ENCODE results near the gene PCK1.

PCK1 gene

DNA sequence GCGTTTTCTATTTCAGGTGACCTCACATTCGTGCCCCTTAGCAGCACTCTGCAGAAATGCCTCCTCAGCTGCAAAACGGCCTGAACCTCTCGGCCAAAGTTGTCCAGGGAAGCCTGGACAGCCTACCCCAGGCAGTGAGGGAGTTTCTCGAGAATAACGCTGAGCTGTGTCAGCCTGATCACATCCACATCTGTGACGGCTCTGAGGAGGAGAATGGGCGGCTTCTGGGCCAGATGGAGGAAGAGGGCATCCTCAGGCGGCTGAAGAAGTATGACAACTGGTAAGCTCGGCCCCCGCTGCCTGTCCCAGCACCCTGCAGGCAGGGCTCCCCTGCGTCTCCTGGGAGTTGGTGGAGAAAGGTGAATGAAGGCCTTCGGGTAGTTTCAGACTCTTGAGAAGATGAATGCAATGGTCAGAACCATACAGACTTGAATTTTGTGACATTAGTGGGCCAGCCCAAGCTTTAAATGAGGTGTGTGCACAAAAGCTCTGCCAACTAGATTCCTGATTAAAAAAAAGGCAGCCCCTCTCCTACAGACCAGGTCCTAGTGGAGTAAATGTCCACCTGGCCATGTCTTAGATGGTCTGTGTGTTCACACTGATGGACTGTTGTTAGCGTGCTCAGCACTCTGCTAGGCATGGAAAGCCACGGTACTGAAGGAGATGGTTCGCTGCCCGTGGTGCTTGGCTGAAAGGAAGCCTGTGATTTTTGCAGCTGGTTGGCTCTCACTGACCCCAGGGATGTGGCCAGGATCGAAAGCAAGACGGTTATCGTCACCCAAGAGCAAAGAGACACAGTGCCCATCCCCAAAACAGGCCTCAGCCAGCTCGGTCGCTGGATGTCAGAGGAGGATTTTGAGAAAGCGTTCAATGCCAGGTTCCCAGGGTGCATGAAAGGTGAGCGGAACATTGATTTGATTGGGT lies 708 bp downstream of the PCK1 start:
- DNase-seq (ENCODE audit: low spot score), result no peak

DNA sequence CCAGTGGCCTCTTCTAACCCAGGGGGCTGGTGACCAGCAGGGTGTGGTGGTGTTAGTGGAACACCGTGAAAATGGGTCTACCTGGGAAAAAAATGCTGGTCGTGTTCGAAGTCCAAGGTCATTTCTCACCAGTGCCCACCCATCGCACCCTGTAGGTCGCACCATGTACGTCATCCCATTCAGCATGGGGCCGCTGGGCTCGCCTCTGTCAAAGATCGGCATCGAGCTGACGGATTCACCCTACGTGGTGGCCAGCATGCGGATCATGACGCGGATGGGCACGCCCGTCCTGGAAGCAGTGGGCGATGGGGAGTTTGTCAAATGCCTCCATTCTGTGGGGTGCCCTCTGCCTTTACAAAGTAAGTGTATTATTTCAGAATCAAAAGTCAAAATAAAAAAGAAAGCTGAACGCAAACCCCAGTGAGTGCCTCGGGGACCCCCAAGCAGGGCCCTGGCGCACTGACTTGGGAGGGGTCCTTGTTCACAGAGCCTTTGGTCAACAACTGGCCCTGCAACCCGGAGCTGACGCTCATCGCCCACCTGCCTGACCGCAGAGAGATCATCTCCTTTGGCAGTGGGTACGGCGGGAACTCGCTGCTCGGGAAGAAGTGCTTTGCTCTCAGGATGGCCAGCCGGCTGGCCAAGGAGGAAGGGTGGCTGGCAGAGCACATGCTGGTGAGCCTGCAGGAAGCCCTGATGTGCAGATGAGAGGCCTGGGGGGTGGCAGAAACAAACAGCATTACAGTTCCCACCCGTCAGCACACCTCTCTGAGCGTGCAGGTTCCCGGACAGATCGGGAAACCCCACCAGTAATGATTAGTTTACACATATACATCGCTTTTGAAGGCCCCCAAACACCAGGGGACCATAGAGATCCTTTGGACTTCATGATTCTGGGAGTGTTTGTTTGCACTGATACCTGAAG lies 1.9 kb downstream of the PCK1 start:
- no peak for DNase-seq (ENCODE audit: low spot score)

DNA sequence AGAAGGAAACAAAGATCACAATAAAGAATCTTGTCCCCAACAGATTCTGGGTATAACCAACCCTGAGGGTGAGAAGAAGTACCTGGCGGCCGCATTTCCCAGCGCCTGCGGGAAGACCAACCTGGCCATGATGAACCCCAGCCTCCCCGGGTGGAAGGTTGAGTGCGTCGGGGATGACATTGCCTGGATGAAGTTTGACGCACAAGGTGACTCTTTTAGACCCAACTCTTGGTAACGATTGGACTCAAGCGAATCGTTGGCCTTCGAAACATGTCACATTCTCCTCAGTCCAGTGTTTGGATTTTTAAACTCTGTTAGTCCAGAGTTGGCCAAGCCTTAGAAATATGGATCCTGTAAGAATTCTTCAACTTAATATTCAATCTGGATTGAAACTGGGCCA lies 2.6 kb downstream of the PCK1 start:
- DNase-seq (ENCODE audit: low spot score), result no peak

DNA sequence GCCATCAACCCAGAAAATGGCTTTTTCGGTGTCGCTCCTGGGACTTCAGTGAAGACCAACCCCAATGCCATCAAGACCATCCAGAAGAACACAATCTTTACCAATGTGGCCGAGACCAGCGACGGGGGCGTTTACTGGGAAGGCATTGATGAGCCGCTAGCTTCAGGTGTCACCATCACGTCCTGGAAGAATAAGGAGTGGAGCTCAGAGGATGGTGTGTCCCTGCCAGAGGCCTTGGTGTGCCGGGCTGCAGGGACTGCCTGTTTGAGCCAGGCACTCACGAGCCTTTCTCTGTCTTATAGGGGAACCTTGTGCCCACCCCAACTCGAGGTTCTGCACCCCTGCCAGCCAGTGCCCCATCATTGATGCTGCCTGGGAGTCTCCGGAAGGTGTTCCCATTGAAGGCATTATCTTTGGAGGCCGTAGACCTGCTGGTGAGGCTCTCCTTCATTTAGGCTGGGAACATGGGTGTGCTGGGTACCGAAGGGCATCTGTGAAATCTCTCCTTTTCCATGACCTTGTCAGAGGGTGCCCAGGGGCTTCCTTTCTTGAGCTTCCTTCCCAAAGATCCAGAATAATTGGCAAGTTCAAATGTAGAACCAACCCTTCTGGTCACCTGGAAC lies 3.4 kb downstream of the PCK1 start:
- DNase-seq (ENCODE audit: low spot score), result no peak

DNA sequence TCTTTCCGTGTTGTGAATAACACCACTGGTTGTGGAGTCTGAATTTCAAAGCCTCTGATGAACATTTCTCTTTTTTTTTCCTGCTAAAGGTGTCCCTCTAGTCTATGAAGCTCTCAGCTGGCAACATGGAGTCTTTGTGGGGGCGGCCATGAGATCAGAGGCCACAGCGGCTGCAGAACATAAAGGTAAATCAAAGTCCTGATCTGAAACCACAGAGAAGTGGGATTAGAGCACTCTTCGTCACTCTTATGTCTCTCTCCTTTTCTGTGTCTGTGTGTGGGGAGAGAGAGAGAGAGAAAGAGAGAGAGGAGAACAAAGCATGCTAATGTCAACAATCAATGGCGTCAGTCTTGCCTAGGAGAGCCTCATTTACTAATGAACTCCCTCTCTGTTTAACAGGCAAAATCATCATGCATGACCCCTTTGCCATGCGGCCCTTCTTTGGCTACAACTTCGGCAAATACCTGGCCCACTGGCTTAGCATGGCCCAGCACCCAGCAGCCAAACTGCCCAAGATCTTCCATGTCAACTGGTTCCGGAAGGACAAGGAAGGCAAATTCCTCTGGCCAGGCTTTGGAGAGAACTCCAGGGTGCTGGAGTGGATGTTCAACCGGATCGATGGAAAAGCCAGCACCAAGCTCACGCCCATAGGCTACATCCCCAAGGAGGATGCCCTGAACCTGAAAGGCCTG lies 4.2 kb downstream of the PCK1 start:
- DNase-seq (ENCODE audit: low spot score), result no peak

DNA sequence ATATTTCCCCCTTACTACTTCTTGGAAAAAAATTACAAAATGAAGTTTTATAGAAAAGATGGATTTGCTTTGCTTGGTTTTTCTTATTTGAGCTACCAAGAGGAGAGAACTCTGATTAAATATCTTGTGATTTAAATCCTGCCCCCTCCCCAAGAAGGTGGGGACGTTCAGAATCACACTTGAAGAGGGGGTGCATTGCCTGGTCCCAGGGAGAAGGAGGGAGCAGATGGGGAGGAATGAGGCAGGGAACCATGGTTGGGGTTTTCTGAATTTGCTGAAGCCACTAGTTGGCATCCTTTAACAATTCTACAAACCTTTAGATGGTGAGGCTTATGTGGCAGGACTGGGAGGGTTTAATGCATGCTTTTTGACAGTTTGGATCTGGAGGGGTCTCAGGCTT lies 5.5 kb downstream of the PCK1 start:
- DNase-seq (ENCODE audit: low spot score), result no peak

DNA sequence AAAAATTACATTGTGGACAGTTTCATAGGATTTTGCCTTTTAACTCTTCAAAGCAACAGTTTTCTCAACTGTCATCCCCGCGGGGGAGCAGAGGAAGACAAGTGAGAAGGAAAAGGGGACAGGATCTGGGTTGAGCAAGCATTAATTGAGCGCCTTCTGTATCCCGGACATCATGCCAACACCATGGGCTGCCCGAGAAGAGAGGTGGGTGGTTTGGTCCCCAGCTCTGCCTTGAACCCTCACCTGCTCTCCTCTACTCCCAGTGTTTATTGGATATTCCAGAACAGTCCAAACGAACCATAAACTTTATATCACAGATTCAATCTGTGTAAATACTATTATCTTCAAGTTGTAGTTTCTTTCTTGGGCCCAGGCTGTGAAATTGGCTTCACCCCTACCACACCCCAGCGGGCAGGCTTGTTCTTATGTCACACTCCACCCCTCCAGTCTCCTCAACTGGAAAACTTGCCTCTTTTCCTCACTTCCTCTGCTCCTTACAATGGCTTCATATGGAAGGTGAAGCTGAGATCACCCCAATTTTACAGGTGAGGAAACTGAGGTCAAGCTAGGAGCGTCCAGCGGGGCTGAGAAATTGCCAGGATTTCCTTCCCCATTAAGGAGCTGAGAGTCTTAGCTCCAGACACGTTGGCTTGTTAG lies 6.0 kb downstream of the PCK1 start:
- no peak for DNase-seq (ENCODE audit: low spot score)

DNA sequence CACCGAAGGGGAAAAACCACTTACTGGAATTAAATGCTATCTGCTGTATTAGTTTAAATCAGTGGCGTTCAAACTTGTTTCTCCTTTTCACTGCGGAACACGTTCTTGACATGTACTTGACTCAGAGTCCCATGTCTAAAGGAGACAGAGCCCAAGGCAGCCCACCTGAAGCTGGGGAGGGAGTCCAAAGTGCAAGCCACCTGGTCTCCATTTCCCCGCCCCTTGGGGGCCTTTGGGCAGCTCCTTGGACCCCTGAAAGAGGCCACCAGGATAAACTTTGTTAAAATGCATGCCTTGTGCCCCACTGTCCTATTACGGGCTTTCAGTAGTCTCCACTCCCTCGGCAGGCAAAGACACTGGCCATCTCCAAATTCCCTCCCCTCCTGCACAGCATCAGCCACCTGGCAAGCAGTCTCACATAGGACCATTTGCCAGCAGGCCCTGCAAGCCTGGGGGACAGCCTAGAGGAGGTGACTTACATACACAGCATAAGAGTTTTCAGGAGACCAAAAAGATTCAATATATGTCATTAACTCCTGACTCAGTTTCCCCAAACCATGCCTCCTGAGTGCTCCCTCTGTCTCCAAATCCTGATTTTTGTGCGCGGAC lies 6.7 kb downstream of the PCK1 start:
- no peak for DNase-seq (ENCODE audit: low spot score)

DNA sequence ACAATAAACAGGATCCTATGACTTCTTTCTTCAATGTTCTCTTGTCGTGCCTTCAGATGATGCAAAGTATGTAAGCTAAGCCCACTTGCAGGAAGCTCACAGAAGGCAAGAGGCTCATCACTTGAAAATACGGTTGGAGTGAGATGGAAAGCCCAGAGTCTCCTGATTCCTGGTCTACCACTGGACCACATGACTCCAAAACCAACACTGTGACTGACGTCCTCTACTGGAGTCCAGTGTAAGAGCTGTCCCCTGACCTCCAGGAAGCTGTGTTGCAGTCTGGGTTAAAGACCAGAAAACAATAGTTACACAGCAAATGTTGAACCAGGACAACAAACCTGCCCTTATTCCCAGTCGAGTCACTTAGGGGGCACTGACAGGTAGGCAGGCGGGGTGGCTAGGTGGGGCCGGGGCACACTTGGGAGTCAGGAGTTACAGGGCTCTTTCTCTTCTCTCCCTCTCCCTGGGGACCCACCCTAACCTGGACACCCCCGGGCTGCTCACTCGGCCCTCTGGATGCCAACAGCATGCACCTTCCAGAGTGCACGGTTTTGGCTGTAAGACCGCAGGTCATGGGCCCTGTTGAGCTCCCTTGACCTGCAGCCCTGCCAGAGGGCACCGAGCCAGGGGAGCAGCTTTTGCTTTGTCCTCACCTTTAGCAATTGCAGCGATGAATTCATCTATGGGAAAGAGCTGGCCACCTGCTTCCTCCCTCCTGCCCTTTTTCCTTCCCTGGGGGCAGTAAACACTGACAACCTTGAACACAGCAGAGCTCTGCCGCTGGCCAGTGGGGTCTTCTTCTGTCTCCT lies 7.4 kb downstream of the PCK1 start:
- no peak for DNase-seq (ENCODE audit: low spot score)

DNA sequence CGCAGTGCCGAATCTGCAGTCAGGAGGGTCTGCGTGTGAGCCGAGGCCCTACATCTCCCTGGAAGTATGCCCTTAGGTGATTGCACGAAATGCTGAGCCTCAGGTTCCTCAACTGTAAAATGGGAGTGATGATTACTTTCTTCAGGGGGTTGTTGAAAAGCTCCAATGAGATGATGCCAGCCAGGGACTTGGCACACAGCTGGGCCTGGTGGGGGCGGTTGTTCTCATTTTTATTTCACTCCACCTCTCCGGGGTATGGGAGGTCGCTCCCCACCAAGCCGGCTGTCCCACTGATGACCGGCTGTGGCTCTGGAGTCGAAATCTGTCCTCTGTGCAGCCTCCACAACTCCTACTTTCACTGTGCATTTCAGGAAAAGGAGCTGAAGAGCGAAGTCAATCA lies 8.1 kb downstream of the PCK1 start:
- DNase-seq (ENCODE audit: low spot score), result no peak

DNA sequence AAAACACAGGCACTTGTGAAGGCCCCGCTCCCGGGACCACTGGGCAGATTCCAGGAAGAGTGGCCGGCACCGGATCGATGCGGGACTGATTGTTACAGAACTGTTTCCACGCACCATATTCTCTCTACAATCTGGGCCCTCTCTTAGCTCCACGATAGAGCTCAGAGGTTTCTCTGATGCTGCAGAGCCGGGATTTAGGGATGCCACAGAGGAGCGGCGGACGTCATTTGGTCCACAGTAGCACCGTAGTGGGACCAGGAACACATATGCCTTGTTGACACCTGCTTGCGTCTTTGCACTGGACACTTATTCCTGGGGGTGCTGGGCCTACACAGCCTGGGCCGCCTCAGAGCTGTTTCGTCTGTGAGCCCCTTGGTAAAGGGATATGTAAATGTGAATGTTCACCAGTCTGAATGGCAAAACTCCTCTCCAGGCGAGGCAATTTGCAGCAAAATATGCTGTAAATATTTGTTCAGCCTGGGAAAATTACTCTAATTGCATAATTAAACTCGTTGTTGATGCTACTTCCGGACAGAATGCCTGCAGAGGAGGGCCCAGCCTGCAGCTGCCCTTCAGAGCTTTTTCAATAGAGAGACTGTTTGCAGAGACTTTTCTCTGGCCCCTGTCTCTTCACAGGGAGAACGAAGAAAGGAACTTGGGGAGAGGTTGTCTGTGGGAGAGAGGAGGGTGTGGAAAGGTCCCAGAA lies 9.4 kb downstream of the PCK1 start:
- DNase-seq (ENCODE audit: low spot score), result no peak

DNA sequence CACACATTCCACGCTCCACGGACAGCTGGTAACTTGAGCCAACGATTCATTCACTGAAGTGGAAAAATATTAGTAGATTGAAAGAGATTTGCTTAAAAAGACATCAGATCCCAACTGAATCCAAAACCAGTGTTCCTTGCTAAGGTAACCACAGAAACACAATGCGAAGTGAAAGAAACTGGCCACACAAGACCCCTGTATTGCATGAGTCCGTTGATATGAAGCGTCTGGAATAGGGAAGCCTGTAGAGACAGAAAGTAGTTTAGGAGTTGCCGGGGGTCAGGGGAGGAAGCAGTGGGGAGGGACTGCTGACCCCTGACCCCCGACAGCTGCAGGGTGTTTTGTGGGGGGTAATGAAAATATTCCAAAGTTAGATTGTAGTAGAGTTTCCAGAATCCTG lies 10.0 kb downstream of the PCK1 start:
- DNase-seq (ENCODE audit: low spot score), result no peak

DNA sequence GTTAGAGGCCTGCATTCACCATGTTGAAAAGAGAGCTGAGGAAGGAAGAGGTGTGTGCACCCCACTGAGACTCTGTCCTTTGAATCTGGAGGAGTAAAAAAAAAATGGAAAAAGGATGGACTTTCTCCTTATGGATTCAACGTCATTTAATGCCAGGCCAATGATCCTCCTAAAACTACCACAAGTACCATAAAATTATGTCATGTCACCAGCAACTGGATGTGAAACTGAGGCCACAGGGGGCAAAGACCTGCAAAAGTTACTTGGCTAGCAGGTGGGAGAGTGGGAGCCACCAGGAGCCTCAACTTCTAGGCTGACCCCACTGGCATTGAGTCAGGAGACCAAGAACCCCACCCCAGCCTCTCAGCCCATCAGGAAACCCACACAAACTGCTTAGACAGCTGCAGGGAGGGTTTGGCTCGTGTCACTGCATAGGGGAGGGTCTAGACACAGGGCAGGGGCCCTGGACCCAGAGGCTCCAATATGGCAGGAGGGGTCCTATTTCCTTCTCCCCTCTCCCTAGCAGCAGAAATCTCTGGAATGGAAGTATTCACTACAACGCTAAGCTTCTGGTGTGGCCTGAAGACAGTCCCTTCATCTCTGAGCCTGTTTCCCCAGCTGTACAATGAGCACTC lies 11.0 kb downstream of the PCK1 start:
- DNase-seq (ENCODE audit: low spot score), result no peak

DNA sequence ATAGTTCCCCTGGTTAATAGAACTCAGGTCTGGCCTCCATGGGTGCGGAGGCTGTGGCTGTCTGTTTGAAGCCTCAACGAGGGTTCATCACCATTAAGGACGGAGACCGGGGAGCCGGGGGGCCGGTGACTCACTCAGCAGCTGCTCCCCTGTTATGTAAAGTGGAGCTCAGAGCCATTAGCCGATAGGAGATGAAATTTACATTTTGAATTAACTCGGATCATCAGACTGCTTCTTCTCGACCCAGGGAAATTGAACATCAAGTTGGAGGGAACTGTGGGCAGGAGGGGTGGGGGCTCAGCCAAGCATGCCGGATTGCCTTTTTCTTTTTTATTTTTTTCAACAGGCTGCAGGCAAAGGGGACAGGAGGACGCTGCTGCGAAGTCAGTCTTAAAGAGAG lies 12.3 kb downstream of the PCK1 start:
- no peak for DNase-seq (ENCODE audit: low spot score)

DNA sequence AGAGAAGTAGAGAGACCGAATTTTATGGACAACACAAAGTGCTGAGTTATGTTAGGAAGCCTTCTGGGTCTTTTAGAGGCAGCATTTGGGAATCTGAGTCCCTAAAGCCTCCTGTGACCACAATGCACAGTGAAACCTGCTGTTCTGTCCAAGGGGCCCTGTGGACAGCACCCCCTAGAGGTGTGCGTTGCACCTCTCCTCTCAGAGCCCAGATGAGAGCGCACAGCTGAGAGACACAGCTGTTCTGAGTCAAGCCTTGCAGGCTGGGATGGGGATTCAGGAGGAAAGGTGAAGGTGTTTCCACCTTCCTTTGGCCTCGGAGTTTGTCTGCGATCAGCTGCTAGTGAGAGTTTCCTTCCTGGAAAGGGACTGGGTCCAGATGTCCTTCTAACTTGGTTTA lies 13.0 kb downstream of the PCK1 start:
- DNase-seq (ENCODE audit: low spot score), result no peak

DNA sequence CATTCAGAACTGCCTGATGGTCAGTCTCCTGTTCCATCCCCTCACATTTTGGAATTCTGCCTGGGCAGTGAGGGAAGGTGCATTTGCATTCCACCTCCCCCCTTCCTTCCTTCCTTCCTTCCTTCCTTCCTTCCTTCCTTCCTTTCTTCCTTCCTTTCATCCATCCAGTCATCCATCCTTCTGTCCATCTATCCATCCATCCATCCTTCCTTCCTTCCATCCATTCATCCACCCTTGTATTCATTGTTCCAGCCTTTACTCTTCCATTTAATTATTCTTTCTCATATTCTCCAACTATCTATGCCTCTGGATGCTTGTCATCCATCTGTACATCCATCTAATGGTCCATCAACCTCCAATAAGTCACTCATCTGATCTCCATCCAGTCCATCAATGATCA lies 14.0 kb downstream of the PCK1 start:
- DNase-seq (ENCODE audit: low spot score), result no peak

DNA sequence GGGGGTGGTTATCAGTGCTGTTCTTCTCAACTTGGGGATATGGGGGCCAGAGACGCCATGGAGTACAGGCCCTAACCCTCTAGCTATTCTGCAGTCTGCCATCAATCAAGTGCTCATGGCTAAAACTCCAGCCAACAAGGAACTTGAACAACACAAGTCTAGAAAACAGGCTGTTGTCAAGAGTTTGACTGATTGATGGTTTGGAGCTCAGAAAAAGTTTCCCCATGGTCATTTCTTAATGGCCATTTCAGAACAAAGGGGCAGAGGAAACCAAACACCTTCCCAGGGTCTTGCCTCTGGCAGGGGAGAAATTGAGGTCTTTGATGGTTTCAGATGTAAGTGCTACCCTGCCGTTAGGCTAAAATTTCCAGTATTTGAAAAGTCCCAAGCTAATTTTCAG lies 15.1 kb downstream of the PCK1 start:
- DNase-seq (ENCODE audit: low spot score), result no peak

DNA sequence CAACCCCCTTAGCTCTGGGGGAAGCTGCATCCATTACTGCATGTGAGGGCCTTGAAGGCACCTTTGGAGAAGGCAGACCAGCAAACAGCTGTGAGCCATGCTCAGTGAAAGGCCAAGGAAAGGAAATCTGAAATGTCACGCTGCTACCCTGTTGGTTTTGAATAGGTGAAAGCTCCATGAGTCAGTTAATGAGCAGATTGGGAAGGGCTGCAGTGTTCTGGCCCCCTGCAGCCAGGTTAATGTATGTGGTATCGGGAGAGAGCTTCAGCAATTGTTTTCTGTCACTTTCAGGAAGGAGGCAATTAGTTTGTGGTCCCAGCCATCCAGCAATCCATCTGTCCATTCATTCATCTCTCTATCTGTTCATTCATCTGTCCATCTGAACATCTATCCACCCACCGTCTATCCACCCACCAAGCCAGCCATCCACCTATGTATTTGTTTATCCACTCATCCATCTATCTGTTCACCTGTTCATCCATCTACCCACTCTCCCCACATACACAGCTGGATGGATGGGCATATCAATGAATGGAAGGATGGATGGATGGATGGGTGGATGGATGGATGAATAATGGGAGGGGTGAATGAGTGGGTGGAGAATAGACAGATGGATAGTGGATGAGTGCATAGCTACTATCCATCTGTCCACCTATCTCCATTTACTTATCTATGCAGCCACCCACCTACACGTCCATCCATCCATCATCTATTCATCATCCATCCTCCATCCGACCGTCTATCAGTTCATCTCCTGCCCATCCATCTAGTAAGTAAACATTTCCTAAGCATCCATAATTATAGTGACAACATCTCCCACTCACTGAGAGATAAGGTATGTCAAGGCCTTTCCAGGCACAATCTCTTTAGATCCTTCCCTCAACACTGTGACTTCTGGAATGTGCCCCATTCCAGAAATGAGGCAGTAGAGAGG lies 16.0 kb downstream of the PCK1 start:
- DNase-seq (ENCODE audit: low spot score), result no peak
